NCI-H1092 (cell line): ENCODE measurements around the gene SLC22A17.
"Not testable (repeated sequence)": the region's sequence is repeated elsewhere in the genome, so short reads cannot be mapped to it uniquely, and the experiment has no call there.

Source experiments
- DNase-seq: peaks from one replicate; lab custom pipeline; 2025; lab: John Stamatoyannopoulos, UW

SLC22A17 gene

GRCh38 chr14:23352506-23353432 lies at the start of gene SLC22A17:
Gene SLC22A17, minus strand, starts transcription at chr14:23352887.
- peak; percentile 92 for DNase-seq

- DNase-seq, result no peak
Measured at GRCh38 chr14:23401291-23401690, 48.6 kb upstream of the SLC22A17 start.

- not testable (repeated sequence) for DNase-seq
Measured at GRCh38 chr14:23400496-23401149, 47.9 kb upstream of the SLC22A17 start.

- DNase-seq, result no peak
Measured at GRCh38 chr14:23399591-23399990, 46.9 kb upstream of the SLC22A17 start.

GRCh38 chr14:23399136-23399535 lies 46.4 kb upstream of the SLC22A17 start:
- no peak for DNase-seq

GRCh38 chr14:23398348-23398747 lies 45.7 kb upstream of the SLC22A17 start:
- peak; percentile 80 for DNase-seq

GRCh38 chr14:23396781-23397407 lies 44.2 kb upstream of the SLC22A17 start:
- DNase-seq, result no peak

GRCh38 chr14:23396126-23396525 lies 43.4 kb upstream of the SLC22A17 start:
- DNase-seq, result no peak

- no peak for DNase-seq
Measured at GRCh38 chr14:23392613-23393012, 39.9 kb upstream of the SLC22A17 start.

GRCh38 chr14:23389871-23390270 lies 37.2 kb upstream of the SLC22A17 start:
- not testable (repeated sequence) for DNase-seq

- no peak for DNase-seq
Measured at GRCh38 chr14:23389396-23389795, 36.7 kb upstream of the SLC22A17 start.

- DNase-seq, result no peak
Measured at GRCh38 chr14:23388996-23389395, 36.3 kb upstream of the SLC22A17 start.

- no peak for DNase-seq
Measured at GRCh38 chr14:23387916-23388882, 35.5 kb upstream of the SLC22A17 start.

- no peak for DNase-seq
Measured at GRCh38 chr14:23386999-23387398, 34.3 kb upstream of the SLC22A17 start.

GRCh38 chr14:23386266-23386657 lies 33.6 kb upstream of the SLC22A17 start:
- DNase-seq, result not testable (repeated sequence)

- DNase-seq, result no peak
Measured at GRCh38 chr14:23385642-23386265, 33.1 kb upstream of the SLC22A17 start.

- no peak for DNase-seq
Measured at GRCh38 chr14:23385244-23385641, 32.6 kb upstream of the SLC22A17 start.

- no peak for DNase-seq
Measured at GRCh38 chr14:23384364-23385080, 31.8 kb upstream of the SLC22A17 start.

- DNase-seq, result no peak
Measured at GRCh38 chr14:23382731-23383440, 30.2 kb upstream of the SLC22A17 start.

GRCh38 chr14:23382276-23382675 lies 29.6 kb upstream of the SLC22A17 start:
- no peak for DNase-seq
